Mesenchymal stem cell (in vitro differentiated cells and primary cell): ENCODE measurements around the gene KLF16.

ENCODE experiments used
- DNase-seq: peaks from one replicate; pipeline ENCODE4 v3.0.0-alpha.2; 2013
- H2AFZ ChIP-seq: one replicate; pipeline ENCODE4 v1.6.1; 2013; ENCODE audit warnings: low read depth, mild to moderate bottlenecking, control low read depth, inconsistent platforms, low read length, moderate library complexity
- H2AK5ac ChIP-seq: 2 replicates; pipeline ENCODE4 v1.6.1; 2013; ENCODE audit warnings: low read length, moderate library complexity, mild to moderate bottlenecking, inconsistent platforms; ENCODE audit not compliant: severe bottlenecking
- H2BK120ac ChIP-seq: one replicate; pipeline ENCODE4 v1.6.1; 2013; ENCODE audit warnings: low read depth, mild to moderate bottlenecking, inconsistent platforms, low read length, moderate library complexity
- H2BK12ac ChIP-seq, 2 experiments: one replicate each; pipeline ENCODE4 v1.6.1; 2013; ENCODE audit warnings: inconsistent platforms in 2 of 2, low read length in 2 of 2, mild to moderate bottlenecking in 2 of 2, moderate library complexity in 2 of 2, control low read depth in 1 of 2
- H2BK15ac ChIP-seq: one replicate; pipeline ENCODE4 v1.6.1; 2013; ENCODE audit warnings: mild to moderate bottlenecking, low read depth, inconsistent platforms; ENCODE audit not compliant: poor library complexity, severe bottlenecking
- H2BK5ac ChIP-seq: 2 replicates; pipeline ENCODE4 v1.6.1; 2013; ENCODE audit warnings: low read depth, mild to moderate bottlenecking, low read length, control low read depth, inconsistent platforms; ENCODE audit not compliant: poor library complexity, severe bottlenecking
- H3K14ac ChIP-seq, 2 experiments: one replicate each; pipeline ENCODE4 v1.6.1; 2013; ENCODE audit warnings: inconsistent platforms in 2 of 2, low read length in 2 of 2, control low read depth in 1 of 2, mild to moderate bottlenecking in 1 of 2, moderate library complexity in 1 of 2
- H3K18ac ChIP-seq, 2 experiments: one replicate each; pipeline ENCODE4 v1.6.1; 2013; ENCODE audit warnings: inconsistent platforms in 2 of 2, low read length in 2 of 2, control low read depth in 1 of 2, low read depth in 1 of 2, mild to moderate bottlenecking in 1 of 2
- H3K23ac ChIP-seq, 2 experiments: one replicate each; pipeline ENCODE4 v1.6.1; 2013; ENCODE audit warnings: inconsistent platforms in 2 of 2, low read length in 2 of 2, mild to moderate bottlenecking in 2 of 2, moderate library complexity in 2 of 2, control low read depth in 1 of 2
- H3K27ac ChIP-seq: 2 replicates; pipeline ENCODE4 v1.5.1; 2013; ENCODE audit warnings: mild to moderate bottlenecking, moderate library complexity, low read length, control low read depth, inconsistent platforms; ENCODE audit not compliant: poor library complexity, severe bottlenecking
- H3K27me3 ChIP-seq, 2 experiments: 2 replicates each; pipeline versions ENCODE4 v1.6.1 to v1.7.0; 2013; ENCODE audit warnings: low read length in 2 of 2, mild to moderate bottlenecking in 2 of 2, moderate library complexity in 2 of 2, control low read depth in 1 of 2, inconsistent platforms in 1 of 2; ENCODE audit not compliant: control insufficient read depth in 1 of 2, insufficient read depth in 1 of 2
- H3K36me3 ChIP-seq, 2 experiments: 2 replicates each; pipeline versions ENCODE4 v1.6.1 to v1.7.0; 2013; ENCODE audit warnings: low read length in 2 of 2, control low read depth in 1 of 2, inconsistent platforms in 1 of 2, low read depth in 1 of 2, mild to moderate bottlenecking in 1 of 2; ENCODE audit not compliant: insufficient read depth in 2 of 2, control insufficient read depth in 1 of 2
- H3K4ac ChIP-seq, 2 experiments: one replicate each; pipeline ENCODE4 v1.6.1; 2013; ENCODE audit warnings: inconsistent platforms in 2 of 2, low read length in 2 of 2, mild to moderate bottlenecking in 2 of 2, moderate library complexity in 2 of 2, control low read depth in 1 of 2, low read depth in 1 of 2
- H3K4me1 ChIP-seq: 2 replicates; pipeline ENCODE4 v1.6.1; 2013; ENCODE audit warnings: low read depth, low read length, control low read depth; ENCODE audit not compliant: control insufficient read depth, insufficient read depth
- H3K4me2 ChIP-seq: 2 replicates; pipeline ENCODE4 v1.6.1; 2013; ENCODE audit warnings: low read length, mild to moderate bottlenecking, inconsistent platforms; ENCODE audit not compliant: poor library complexity, severe bottlenecking
- H3K4me3 ChIP-seq, 2 experiments: 2 replicates each; pipeline versions ENCODE4 v1.5.1 to v1.7.0; 2013; ENCODE audit warnings: low read length in 2 of 2, mild to moderate bottlenecking in 2 of 2, control low read depth in 1 of 2, low read depth in 1 of 2; ENCODE audit not compliant: insufficient read depth in 1 of 2
- H3K79me1 ChIP-seq: replicated peaks from 2 replicates; pipeline ENCODE4 v1.6.1; 2013; ENCODE audit warnings: mild to moderate bottlenecking, control low read depth, low read length, inconsistent platforms; ENCODE audit not compliant: poor library complexity, severe bottlenecking
- H3K9ac ChIP-seq: 2 replicates; pipeline ENCODE4 v1.7.0; 2013; ENCODE audit warnings: mild to moderate bottlenecking, low read length, moderate library complexity
- H3K9me3 ChIP-seq: 2 replicates; pipeline ENCODE4 v1.7.0; 2013; ENCODE audit warnings: mild to moderate bottlenecking, low read length; ENCODE audit not compliant: control insufficient read depth
- H4K8ac ChIP-seq: one replicate; pipeline ENCODE4 v1.6.1; 2013; ENCODE audit warnings: inconsistent platforms, mild to moderate bottlenecking, low read length, moderate library complexity
- H4K91ac ChIP-seq: one replicate; pipeline ENCODE4 v1.6.1; 2013; ENCODE audit warnings: mild to moderate bottlenecking, low read length, inconsistent platforms
- WGBS: methylation state at CpG from one replicate; pipeline ENCODE4 v1.1.7; 2013; ENCODE audit warnings: mixed read lengths; 5-methylcytosine and 5-hydroxymethylcytosine counted together

KLF16 gene

GRCh38 chr19:1862068-1862423 lies 1.3 kb downstream of the KLF16 start:
- Histone ChIP-seq H3K4me3 (peak overlapping the region; percentile 85 to 97), H2AFZ (no peak overlapping the region), H3K27ac (peak overlapping the region; percentile 28), H2BK5ac (peak overlapping the region; percentile 63), H3K36me3 (peaks cover 0 to 8% of the 10 kb centered on the region in 2 experiments), H3K18ac (peak overlapping the region; percentile 41 to 84), H3K4ac (peak overlapping the region; percentile 39 to 67), H4K8ac (no peak overlapping the region), H3K4me2 (peak overlapping the region; percentile 64), H3K79me1 (peaks cover 12% of the 10 kb centered on the region), H4K91ac (no peak overlapping the region), H3K9ac (peak overlapping the region; percentile 91), H3K4me1 (peaks cover 58% of the 10 kb centered on the region), H2BK12ac (peak overlapping the region in 1 of 2 experiments; percentile 17), H2AK5ac (no peak overlapping the region), H2BK120ac (peak overlapping the region; percentile 37), H3K9me3 (no peaks in the 10 kb centered on the region), H3K23ac (peak overlapping the region in 1 of 2 experiments; percentile 81), H3K14ac (peak overlapping the region in 1 of 2 experiments; percentile 96), H2BK15ac (no peak overlapping the region), H3K27me3 (no peaks in the 10 kb centered on the region)
- DNase-seq, result no peak
- WGBS, result 0% methylated on average over 20 of the region's 21 CpGs

- H2AK5ac ChIP-seq, result no peak overlapping the region
- H3K27ac ChIP-seq, result no peak overlapping the region
- peak overlapping the region; percentile 64 for H3K4me2 ChIP-seq
- H3K27me3 ChIP-seq, result no peaks in the 10 kb centered on the region
- H3K36me3 ChIP-seq, result peaks cover 0 to 7% of the 10 kb centered on the region in 2 experiments
- no peak overlapping the region for H2BK15ac ChIP-seq
- peak overlapping the region in 1 of 2 experiments; percentile 35 for H3K14ac ChIP-seq
- no peak overlapping the region for H2BK12ac ChIP-seq
- peaks cover 61% of the 10 kb centered on the region for H3K4me1 ChIP-seq
- no peak overlapping the region for H4K91ac ChIP-seq
- H2BK120ac ChIP-seq, result peak overlapping the region; percentile 37
- DNase-seq, result peak; percentile 56
- H3K4me3 ChIP-seq, result peak overlapping the region; percentile 85 to 97
- no peaks in the 10 kb centered on the region for H3K9me3 ChIP-seq
- H2BK5ac ChIP-seq, result no peak overlapping the region
- H4K8ac ChIP-seq, result no peak overlapping the region
- no peak overlapping the region for H3K4ac ChIP-seq
- no peak overlapping the region for H2AFZ ChIP-seq
- peaks cover 8% of the 10 kb centered on the region for H3K79me1 ChIP-seq
- H3K18ac ChIP-seq, result peak overlapping the region in 1 of 2 experiments; percentile 86
- peak overlapping the region; percentile 91 for H3K9ac ChIP-seq
- no peak overlapping the region for H3K23ac ChIP-seq
- 5% methylated on average over 23 of the region's 23 CpGs for WGBS
Observed at GRCh38 chr19:1861599-1862031, 1.8 kb downstream of the KLF16 start.

GRCh38 chr19:1860821-1861598 lies 2.4 kb downstream of the KLF16 start:
- H2AFZ ChIP-seq, result no peak overlapping the region
- peak overlapping the region; percentile 91 for H3K9ac ChIP-seq
- H4K91ac ChIP-seq, result no peak overlapping the region
- no peaks in the 10 kb centered on the region for H3K9me3 ChIP-seq
- peak overlapping the region in 1 of 2 experiments; percentile 74 for H3K14ac ChIP-seq
- H2AK5ac ChIP-seq, result no peak overlapping the region
- peak overlapping the region; percentile 64 for H3K4me2 ChIP-seq
- H3K36me3 ChIP-seq, result peaks cover 0 to 7% of the 10 kb centered on the region in 2 experiments
- H2BK5ac ChIP-seq, result peak overlapping the region; percentile 33
- no peak overlapping the region for H4K8ac ChIP-seq
- no peak overlapping the region for H3K23ac ChIP-seq
- H2BK12ac ChIP-seq, result peak overlapping the region in 1 of 2 experiments; percentile 43
- peak overlapping the region in 1 of 2 experiments; percentile 86 for H3K18ac ChIP-seq
- peak overlapping the region; percentile 85 to 97 for H3K4me3 ChIP-seq
- DNase-seq, result no peak
- peaks cover 67% of the 10 kb centered on the region for H3K4me1 ChIP-seq
- no peak overlapping the region for H2BK15ac ChIP-seq
- 22% methylated on average over 26 of the region's 28 CpGs for WGBS
- no peak overlapping the region for H2BK120ac ChIP-seq
- peak overlapping the region in 1 of 2 experiments; percentile 26 for H3K4ac ChIP-seq
- H3K79me1 ChIP-seq, result peaks cover 8% of the 10 kb centered on the region
- no peaks in the 10 kb centered on the region for H3K27me3 ChIP-seq
- H3K27ac ChIP-seq, result no peak overlapping the region

- no peak overlapping the region for H3K27ac ChIP-seq
- no peak overlapping the region for H2AK5ac ChIP-seq
- peak overlapping the region; percentile 23 to 85 for H3K4me3 ChIP-seq
- H2BK5ac ChIP-seq, result no peak overlapping the region
- peak overlapping the region; percentile 91 for H3K9ac ChIP-seq
- no peak overlapping the region for H3K4ac ChIP-seq
- no peak overlapping the region for H3K14ac ChIP-seq
- H3K27me3 ChIP-seq, result no peaks in the 10 kb centered on the region
- peak overlapping the region; percentile 64 for H3K4me2 ChIP-seq
- no peak overlapping the region for H2BK120ac ChIP-seq
- H3K4me1 ChIP-seq, result peaks cover 69% of the 10 kb centered on the region
- H3K18ac ChIP-seq, result peak overlapping the region in 1 of 2 experiments; percentile 72
- peaks cover 0 to 7% of the 10 kb centered on the region in 2 experiments for H3K36me3 ChIP-seq
- no peak overlapping the region for H4K8ac ChIP-seq
- no peak overlapping the region for H2AFZ ChIP-seq
- no peak overlapping the region for H4K91ac ChIP-seq
- H3K23ac ChIP-seq, result peak overlapping the region in 1 of 2 experiments; percentile 97
- 17% methylated on average over 27 of the region's 32 CpGs for WGBS
- DNase-seq, result peak; percentile 90
- peaks cover 3% of the 10 kb centered on the region for H3K79me1 ChIP-seq
- peak overlapping the region in 1 of 2 experiments; percentile 21 for H2BK12ac ChIP-seq
- H2BK15ac ChIP-seq, result no peak overlapping the region
- no peaks in the 10 kb centered on the region for H3K9me3 ChIP-seq
Observed at GRCh38 chr19:1860042-1860775, 3.2 kb downstream of the KLF16 start.
